Activated T-helper 17 cell treated with anti-CD3 and anti-CD28 coated beads, Interleukin-2, amount 50 U/mL, for 72 hours (primary cell): ENCODE results near the gene BDP1. TPM values are rescaled to one million over a fixed set of nuclear protein-coding genes. Genes with fewer than 3 reads are reported as not detected.
"Not testable (repeated sequence)": the region's sequence is repeated elsewhere in the genome, so short reads cannot be mapped to it uniquely, and the experiment has no call there.

ENCODE experiments used
- ATAC-seq: fragments of 150-1000 bp; cut with Tn5 transposase; replicated peaks from 2 replicates; pipeline ENCODE4 v1.10.0; 2021; ENCODE audit warnings: mild to moderate bottlenecking, moderate library complexity
- H3K27ac Mint-ChIP-seq: one replicate; pipeline ENCODE4 v1.8.0; 2022; ENCODE audit warnings: mixed read lengths
- H3K27me3 Mint-ChIP-seq: one replicate; pipeline ENCODE4 v1.8.0; 2022; ENCODE audit warnings: mixed read lengths
- H3K36me3 Mint-ChIP-seq: one replicate; pipeline ENCODE4 v1.8.0; 2022; ENCODE audit warnings: low read depth, mild to moderate bottlenecking, mixed read lengths
- H3K4me1 Mint-ChIP-seq: one replicate; pipeline ENCODE4 v1.8.0; 2022; ENCODE audit warnings: mixed read lengths
- H3K4me3 Mint-ChIP-seq: one replicate; pipeline ENCODE4 v1.8.0; 2022; ENCODE audit warnings: mild to moderate bottlenecking, mixed read lengths
- H3K9me3 Mint-ChIP-seq: one replicate; pipeline ENCODE4 v1.8.0; 2022; ENCODE audit warnings: mixed read lengths
- total RNA-seq, 2 donors: library from RNA; stranded (reverse); gene quantifications; one replicate each; pipeline ENCODE4 v1.2.3, GENCODE V29; 2022

Gene BDP1
- total RNA-seq, 2 donors from 2014 or later: 27.1 to 34.4 TPM

- peak; percentile 93 for ATAC-seq
- H3K9me3 Mint-ChIP-seq, H3K27ac Mint-ChIP-seq, H3K4me1 Mint-ChIP-seq, H3K36me3 Mint-ChIP-seq: not testable (repeated sequence)
- H3K27me3 Mint-ChIP-seq: peaks cover 17% of the 10 kb centered on the region
- peak overlapping the region; percentile 20 for H3K4me3 Mint-ChIP-seq
Measured at GRCh38 chr5:71447218-71447808, 8.1 kb upstream of the BDP1 start.

GRCh38 chr5:71452876-71453275, 2.6 kb upstream of the BDP1 start:
- no peaks in the 10 kb centered on the region for H3K9me3 Mint-ChIP-seq
- ATAC-seq: no peak
- H3K4me1 Mint-ChIP-seq: peaks cover 12% of the 10 kb centered on the region
- H3K4me3 Mint-ChIP-seq: no peak overlapping the region
- no peak overlapping the region for H3K27ac Mint-ChIP-seq
- H3K36me3 Mint-ChIP-seq: peaks cover 19% of the 10 kb centered on the region
- H3K27me3 Mint-ChIP-seq: peaks cover 7% of the 10 kb centered on the region

DNA sequence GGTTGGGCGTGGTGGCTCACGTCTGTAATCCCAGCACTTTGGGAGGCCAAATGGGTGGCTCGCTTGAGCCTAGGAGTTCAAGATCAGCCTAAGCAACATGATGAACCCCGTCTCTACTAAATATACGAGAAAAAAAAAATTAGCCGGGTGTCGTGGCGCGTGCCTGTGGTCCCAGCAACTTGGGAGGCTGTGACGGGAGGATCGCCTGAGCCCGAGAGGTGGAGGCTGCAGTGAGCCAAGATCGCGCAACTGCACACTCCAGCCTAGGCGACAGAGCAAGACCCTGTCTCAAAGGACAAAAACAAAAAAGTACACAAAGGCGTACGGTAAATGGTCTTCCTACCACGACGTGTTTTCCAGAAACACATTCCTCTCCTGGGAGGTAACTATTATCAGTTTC, 538 bp upstream of the BDP1 start:
- Mint-ChIP-seq H3K4me3 (peak overlapping the region; percentile 87), H3K9me3 (no peaks in the 10 kb centered on the region), H3K27me3 (peaks cover 7% of the 10 kb centered on the region), H3K27ac (peak overlapping the region; percentile 94), H3K4me1 (peaks cover 12% of the 10 kb centered on the region), H3K36me3 (peaks cover 38% of the 10 kb centered on the region)
- no peak for ATAC-seq

DNA sequence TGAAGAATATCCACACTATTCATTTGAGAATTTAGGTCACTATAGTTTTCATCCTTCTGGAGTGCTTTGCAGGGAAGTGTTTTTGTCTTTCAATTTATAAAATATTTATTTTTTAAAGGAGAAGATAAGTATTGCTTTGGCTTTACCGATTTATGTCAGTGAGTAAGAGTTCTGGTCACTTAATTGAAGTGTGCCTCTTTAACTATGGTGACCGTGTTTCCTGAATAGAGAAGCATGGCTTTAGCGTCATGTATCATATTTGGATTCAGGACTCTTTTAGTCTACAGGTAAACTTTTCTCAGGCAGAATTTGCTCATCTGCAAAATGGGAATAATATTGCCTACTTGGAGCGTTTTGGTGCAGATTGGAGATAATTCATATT, 902 bp downstream of the BDP1 start:
- H3K36me3 Mint-ChIP-seq: peaks cover 52% of the 10 kb centered on the region
- H3K27me3 Mint-ChIP-seq: no peaks in the 10 kb centered on the region
- H3K27ac Mint-ChIP-seq: peak overlapping the region; percentile 94
- peaks cover 12% of the 10 kb centered on the region for H3K4me1 Mint-ChIP-seq
- no peak for ATAC-seq
- no peaks in the 10 kb centered on the region for H3K9me3 Mint-ChIP-seq
- peak overlapping the region; percentile 87 for H3K4me3 Mint-ChIP-seq

DNA sequence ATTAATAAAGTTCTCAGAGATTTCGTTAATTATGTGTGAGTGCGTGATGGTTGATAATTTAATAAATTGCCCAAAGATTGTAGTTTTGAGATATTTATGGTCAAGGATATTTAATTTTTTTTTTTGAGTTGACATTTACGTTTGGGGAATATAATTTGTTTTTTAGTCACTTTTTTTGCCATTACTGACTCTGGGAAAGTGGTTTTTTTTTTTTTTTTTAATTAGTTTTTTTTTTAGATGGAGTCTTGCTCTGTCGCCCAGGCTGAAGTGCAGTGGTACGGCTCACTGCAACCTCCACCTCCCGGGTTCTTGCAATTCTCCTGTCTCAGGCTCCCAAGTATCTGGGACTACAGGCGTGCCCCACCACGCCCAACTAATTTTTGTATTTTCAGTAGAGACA, 1.7 kb downstream of the BDP1 start:
- H3K36me3 Mint-ChIP-seq: peaks cover 60% of the 10 kb centered on the region
- no peaks in the 10 kb centered on the region for H3K27me3 Mint-ChIP-seq
- H3K27ac Mint-ChIP-seq: peak overlapping the region; percentile 94

DNA sequence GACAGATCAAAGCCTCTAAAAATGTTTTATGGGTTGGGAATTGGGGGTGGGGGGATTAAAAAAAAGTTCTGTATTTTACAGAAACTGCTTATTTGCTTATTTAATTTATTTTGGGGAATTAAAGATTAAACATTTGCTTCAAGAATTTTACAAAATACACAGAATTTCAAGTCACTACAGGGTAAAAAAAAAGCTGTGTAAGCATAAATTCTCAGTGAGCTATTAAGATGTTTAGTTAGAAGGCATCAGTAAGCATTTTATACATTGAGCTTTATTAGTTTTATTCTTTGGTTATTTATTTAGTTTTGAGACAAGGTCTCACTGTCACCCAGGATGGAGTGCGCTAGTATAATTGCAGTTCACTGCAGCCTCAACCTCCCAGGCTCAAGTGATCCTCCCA, 5.2 kb downstream of the BDP1 start:
- H3K4me1 Mint-ChIP-seq: peaks cover 8% of the 10 kb centered on the region
- H3K36me3 Mint-ChIP-seq: peaks cover 89% of the 10 kb centered on the region
- no peak for ATAC-seq
- H3K27ac Mint-ChIP-seq: no peak overlapping the region
- no peaks in the 10 kb centered on the region for H3K9me3 Mint-ChIP-seq
- H3K4me3 Mint-ChIP-seq: no peak overlapping the region
- no peaks in the 10 kb centered on the region for H3K27me3 Mint-ChIP-seq

More for the DNA sequence above, 1.7 kb downstream of the BDP1 start:
- H3K4me3 Mint-ChIP-seq: peak overlapping the region; percentile 87
- ATAC-seq: no peak
- no peaks in the 10 kb centered on the region for H3K9me3 Mint-ChIP-seq
- H3K4me1 Mint-ChIP-seq: peaks cover 12% of the 10 kb centered on the region

DNA sequence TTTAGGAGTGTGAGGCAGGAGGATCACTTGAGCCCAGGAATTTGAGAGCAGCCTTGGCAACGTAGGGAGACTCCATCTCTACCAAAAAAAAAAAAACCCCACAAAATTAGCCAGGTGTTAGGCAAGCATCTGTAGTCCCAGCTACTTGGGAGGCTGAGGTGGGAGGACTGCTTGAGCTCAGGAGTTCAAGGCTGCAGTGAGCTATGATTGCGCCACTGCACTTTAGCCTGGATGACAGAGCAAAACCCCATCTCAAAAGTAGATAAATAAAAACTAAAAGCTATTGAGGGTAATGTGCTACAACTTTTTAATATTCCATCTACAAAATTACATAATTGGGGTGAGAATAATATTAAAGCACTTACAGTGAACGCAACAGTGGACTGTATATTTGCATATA, 5.9 kb downstream of the BDP1 start:
- ATAC-seq: no peak
- Mint-ChIP-seq H3K9me3 (no peaks in the 10 kb centered on the region), H3K27ac (no peak overlapping the region), H3K36me3 (peaks cover 89% of the 10 kb centered on the region), H3K27me3 (no peaks in the 10 kb centered on the region), H3K4me1 (peaks cover 6% of the 10 kb centered on the region), H3K4me3 (no peak overlapping the region)

DNA sequence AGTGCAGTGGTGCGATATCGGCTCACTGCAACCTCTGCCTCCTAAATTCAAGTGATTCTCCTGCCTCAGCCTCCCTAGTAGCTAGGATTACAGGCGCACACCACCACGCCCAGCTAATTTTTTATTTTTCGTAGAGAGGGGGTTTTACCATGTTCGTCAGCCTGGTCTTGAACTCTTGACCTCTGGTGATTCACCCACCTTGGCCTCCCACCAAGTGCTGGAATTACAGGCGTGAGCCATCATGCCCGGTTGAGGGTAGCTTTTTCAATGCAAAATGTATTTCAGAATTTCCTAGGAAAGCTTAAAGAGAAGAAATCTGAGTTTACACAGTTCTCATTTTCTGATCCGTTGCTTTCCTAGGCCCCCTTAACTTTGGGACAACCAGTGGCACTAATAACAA, 15.7 kb downstream of the BDP1 start:
- Mint-ChIP-seq H3K9me3 (no peaks in the 10 kb centered on the region), H3K4me1 (no peaks in the 10 kb centered on the region), H3K27me3 (no peaks in the 10 kb centered on the region), H3K27ac (no peak overlapping the region), H3K36me3 (peaks cover 98% of the 10 kb centered on the region), H3K4me3 (no peak overlapping the region)
- ATAC-seq: no peak

GRCh38 chr5:71475788-71476384, 20.4 kb downstream of the BDP1 start:
- Mint-ChIP-seq H3K9me3 (no peaks in the 10 kb centered on the region), H3K4me1 (no peaks in the 10 kb centered on the region), H3K27ac (no peak overlapping the region), H3K36me3 (peaks cover 96% of the 10 kb centered on the region), H3K27me3 (no peaks in the 10 kb centered on the region), H3K4me3 (no peak overlapping the region)
- ATAC-seq: peak; percentile 64

DNA sequence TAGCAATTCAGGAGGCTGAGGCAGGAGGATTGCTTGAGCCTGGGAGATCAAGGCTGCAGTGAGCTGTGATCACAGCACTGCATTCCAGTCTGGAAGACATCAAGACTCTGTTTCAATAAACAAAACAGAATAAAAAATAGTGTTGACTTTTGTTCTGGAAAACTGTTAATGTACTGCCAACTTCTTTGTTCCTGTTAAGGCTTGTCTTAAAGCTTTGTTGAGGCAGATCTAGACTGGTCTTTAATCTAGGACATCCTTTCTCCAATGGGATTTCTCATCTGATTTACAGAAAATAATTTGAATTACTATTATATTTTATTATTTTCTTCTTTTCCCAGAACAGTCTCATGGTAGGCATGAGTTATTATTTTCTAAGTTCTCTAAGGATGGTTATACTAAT, 26.0 kb downstream of the BDP1 start:
- Mint-ChIP-seq H3K4me1 (no peaks in the 10 kb centered on the region), H3K4me3 (no peak overlapping the region), H3K36me3 (peaks cover 85% of the 10 kb centered on the region), H3K27me3 (no peaks in the 10 kb centered on the region), H3K27ac (no peak overlapping the region), H3K9me3 (no peaks in the 10 kb centered on the region)
- ATAC-seq: no peak

DNA sequence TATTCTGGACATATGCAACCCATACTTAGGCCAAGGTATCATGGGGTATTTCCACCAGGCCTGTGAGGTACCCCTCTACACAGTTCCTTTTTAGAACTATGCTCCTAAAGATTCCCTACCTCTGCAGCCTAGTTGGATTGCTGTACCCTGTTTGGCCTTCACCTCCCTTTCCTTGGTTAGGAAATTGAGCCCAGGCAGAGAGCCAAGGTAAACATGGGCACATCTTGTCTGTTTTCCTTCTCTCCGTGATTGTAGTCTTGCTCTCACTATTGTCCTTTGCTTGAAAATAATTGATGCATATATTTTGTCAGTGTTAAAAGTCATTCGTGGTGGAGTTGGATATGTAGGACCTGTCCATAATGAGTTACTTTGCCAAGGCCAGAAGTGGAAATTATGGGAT, 26.7 kb downstream of the BDP1 start:
- no peaks in the 10 kb centered on the region for H3K4me1 Mint-ChIP-seq
- no peaks in the 10 kb centered on the region for H3K27me3 Mint-ChIP-seq

DNA sequence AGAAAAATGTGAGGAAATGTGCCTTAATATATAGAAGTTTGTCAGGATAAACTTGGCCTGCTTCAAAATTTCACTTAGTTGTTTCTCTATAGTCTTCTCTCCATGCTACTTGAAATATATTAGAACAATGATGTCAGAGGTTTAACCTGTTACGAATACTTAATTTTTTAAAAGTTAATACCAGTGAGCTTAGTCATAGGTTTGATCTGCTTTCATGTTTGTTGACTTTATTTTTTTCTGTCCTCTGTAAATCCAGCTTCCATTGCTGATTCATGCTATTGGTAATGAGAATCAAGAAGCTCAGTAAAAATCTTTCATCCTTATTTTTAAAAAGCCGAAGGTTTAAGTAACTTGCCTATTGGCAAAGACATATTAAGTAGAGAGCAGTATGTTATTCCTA, 27.9 kb downstream of the BDP1 start:
- no peaks in the 10 kb centered on the region for H3K27me3 Mint-ChIP-seq
- no peak overlapping the region for H3K4me3 Mint-ChIP-seq
- no peak overlapping the region for H3K27ac Mint-ChIP-seq
- H3K9me3 Mint-ChIP-seq: no peaks in the 10 kb centered on the region
- ATAC-seq: no peak
- peaks cover 85% of the 10 kb centered on the region for H3K36me3 Mint-ChIP-seq
- no peaks in the 10 kb centered on the region for H3K4me1 Mint-ChIP-seq

More for the DNA sequence above, 26.7 kb downstream of the BDP1 start:
- Mint-ChIP-seq H3K4me3 (no peak overlapping the region), H3K9me3 (no peaks in the 10 kb centered on the region), H3K36me3 (peaks cover 85% of the 10 kb centered on the region), H3K27ac (no peak overlapping the region)
- no peak for ATAC-seq

- H3K27ac Mint-ChIP-seq: no peak overlapping the region
- H3K27me3 Mint-ChIP-seq: no peaks in the 10 kb centered on the region
- H3K4me1 Mint-ChIP-seq: peaks cover 4% of the 10 kb centered on the region
- H3K4me3 Mint-ChIP-seq: no peak overlapping the region
- H3K36me3 Mint-ChIP-seq: peaks cover 100% of the 10 kb centered on the region
- H3K9me3 Mint-ChIP-seq: no peaks in the 10 kb centered on the region
- no peak for ATAC-seq
Measured at GRCh38 chr5:71492817-71493615, 37.6 kb downstream of the BDP1 start.

GRCh38 chr5:71494202-71494601, 38.8 kb downstream of the BDP1 start:
- H3K27me3 Mint-ChIP-seq, ATAC-seq, H3K9me3 Mint-ChIP-seq, H3K27ac Mint-ChIP-seq, H3K4me1 Mint-ChIP-seq, H3K4me3 Mint-ChIP-seq: not testable (repeated sequence)
- H3K36me3 Mint-ChIP-seq: peaks cover 100% of the 10 kb centered on the region

GRCh38 chr5:71498756-71499155, 43.3 kb downstream of the BDP1 start:
- not testable (repeated sequence) for H3K27ac Mint-ChIP-seq, ATAC-seq, H3K27me3 Mint-ChIP-seq, H3K4me1 Mint-ChIP-seq, H3K9me3 Mint-ChIP-seq, H3K4me3 Mint-ChIP-seq
- H3K36me3 Mint-ChIP-seq: peaks cover 99% of the 10 kb centered on the region
